ENCODE data around the gene NOL12. TPM values are rescaled to one million over a fixed set of nuclear protein-coding genes. Genes with fewer than 3 reads are reported as not detected.

Gene NOL12
- total RNA-seq: 20.2 and 25.5 TPM in 2 replicates

GRCh38 chr22:37686002-37686982 lies at the start of gene NOL12:
TSS of gene NOL12 (plus strand) at chr22:37686343. CDS start at chr22:37686393, 50 bp downstream.

DNA sequence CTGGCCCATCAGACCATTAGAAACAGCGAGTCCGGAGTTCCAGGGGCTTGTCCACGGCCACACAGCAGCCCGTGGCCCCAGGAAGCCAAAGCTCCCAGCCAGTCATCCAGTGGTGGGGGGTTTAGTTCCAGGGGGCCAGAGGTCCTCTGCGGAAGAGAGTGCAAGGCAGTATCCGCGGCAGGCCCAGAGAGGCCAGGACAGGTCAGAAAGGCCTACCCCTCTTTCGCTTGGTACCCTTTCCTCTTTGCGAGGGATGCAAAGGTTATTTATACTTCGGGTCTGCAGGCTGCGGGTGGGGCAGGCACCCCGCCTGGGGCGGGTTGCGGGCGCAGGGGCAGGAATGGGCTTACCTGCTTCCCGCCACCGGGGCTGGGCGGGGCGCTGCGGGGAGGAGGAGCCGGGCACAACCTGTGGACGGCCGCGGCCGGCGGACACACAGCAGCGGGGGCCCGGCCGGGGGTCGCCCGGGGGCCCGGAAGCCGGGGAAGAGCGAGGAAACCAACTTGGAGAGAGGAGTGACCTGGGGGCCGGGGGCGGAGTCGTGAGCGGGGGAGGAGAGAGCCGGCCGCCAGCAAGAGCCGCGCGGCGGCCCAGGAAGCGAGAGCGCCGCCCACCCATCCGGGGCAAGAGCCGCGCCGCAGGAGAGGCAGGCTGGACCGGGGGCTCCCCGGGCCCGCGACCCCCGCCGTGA lies 46.9 kb upstream of the NOL12 start, which contains the start of gene SH3BP1:
Gene SH3BP1 (plus strand): TSS at position 600 of the 691 bp plus-strand sequence. CDS start 119 bp downstream, outside the sequence.

DNA sequence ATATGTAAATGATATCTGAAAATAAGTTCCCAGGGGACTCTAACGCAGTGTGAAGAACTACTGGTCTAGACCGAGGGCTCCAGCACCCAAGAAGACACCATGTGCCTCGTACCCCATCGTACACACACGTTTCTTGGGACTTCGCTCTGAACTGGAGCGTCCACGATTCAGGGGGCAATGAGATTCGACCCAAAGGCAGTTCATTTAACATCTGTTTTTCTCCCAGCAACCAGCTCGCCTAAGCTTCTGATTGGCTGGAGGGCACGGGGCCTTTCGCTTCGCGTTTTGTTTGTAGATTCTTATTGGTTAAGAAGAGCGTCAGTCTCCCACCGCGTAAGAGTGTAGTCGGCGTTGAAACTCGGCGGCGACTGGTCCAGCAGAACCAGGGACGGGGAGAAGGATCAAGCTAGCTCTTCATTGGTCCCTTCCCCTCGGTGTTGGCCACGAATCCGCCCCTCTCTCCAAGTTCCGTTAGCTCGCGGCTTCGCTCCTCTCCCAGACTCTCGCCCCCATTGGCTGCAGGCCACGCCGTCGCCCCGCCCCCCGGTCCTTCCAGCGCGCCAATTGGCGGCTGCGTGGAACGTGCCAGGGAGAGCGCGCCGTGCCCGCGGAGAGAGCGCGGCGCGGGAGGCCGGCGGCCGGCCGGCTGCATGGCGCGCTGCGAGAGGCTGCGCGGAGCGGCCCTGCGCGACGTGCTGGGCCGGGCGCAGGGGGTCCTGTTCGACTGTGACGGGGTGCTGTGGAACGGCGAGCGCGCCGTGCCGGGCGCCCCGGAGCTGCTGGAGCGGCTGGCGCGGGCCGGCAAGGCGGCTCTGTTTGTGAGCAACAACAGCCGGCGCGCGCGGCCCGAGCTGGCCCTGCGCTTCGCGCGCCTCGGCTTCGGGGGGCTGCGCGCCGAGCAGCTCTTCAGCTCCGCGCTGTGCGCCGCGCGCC lies 27.7 kb upstream of the NOL12 start, which contains the start of gene PDXP:
Gene PDXP (plus strand): TSS at position 591 of the 933 bp plus-strand sequence. CDS start 60 bp downstream, at position 651.

DNA sequence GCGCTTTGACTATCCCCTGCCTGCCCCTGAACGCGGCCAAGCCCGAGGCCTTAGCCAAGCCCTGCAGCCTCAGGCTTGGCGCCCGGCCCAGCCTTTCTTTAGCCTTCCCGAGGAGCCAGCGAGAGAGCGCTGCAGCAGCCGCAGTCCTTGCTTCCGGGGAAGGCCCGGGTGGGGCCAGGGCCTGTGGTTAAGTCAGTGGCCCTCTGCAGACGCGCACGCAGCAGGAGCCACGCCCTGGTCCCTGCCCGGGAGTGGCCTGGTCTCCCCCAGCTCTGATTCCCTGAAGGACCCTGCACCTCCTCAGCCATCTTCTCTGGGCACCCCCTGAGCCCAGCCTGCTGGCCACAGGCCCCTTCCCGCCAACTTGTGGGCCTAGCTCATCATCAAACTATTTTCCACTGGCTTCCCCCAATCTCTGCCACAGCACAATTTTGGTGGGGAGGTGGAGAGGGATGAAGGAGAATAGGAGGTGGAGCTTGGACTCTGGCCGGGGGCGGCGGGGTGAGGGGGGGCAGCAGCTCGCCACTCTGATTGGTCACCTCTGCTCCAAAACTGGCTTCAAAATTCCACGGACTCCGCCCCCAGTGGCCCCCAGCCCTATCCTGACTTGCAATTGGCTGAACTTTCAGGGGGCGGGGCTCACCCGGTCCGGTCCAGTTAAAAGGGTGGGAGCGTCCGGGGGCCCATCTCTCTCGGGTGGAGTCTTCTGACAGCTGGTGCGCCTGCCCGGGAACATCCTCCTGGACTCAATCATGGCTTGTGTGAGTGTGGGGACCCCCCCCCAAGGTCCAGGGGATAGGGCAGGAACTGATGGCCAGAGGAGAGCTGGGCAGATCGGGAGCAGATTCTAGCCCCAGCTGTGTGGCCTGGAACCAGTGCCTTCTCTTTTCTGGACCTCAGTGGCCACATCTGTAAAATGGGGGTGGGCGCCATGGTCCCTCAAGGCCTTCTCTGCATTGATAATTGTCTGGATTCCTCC lies 10.9 kb upstream of the NOL12 start, which contains the start of gene LGALS1:
Gene LGALS1 (plus strand): TSS at position 686 of the 979 bp plus-strand sequence. CDS start 67 bp downstream, at position 753.

GRCh38 chr22:37696657-37697537 lies 10.8 kb downstream of the NOL12 start, which contains the start of gene TRIOBP:
TSS of gene TRIOBP (plus strand) at chr22:37697048. CDS start at chr22:37701366, 4,318 bp downstream.

Other genes with a start within 250 kb of the NOL12 start
- gene MFNG, start 200.0 kb upstream of the NOL12 start, total RNA-seq: not detected in 2 replicates
- 2.4 and 2.5 TPM in 2 replicates for gene CARD10, start 166.9 kb upstream of the NOL12 start, total RNA-seq
- gene CDC42EP1, start 125.9 kb upstream of the NOL12 start, total RNA-seq: 3.3 and 4.1 TPM in 2 replicates
- not detected in 2 replicates for gene LGALS2, start 106.3 kb upstream of the NOL12 start, total RNA-seq
- 34.5 and 34.8 TPM in 2 replicates for gene GGA1, start 77.5 kb upstream of the NOL12 start, total RNA-seq
- 7.3 and 16.1 TPM in 2 replicates for gene SH3BP1, start 46.7 kb upstream of the NOL12 start, total RNA-seq
- gene PDXP, start 27.6 kb upstream of the NOL12 start, total RNA-seq: 1.7 and 2.8 TPM in 2 replicates
- gene LGALS1, start 10.7 kb upstream of the NOL12 start, total RNA-seq: 17,095 and 18,883 TPM in 2 replicates
- 140 and 250 TPM in 2 replicates for gene TRIOBP, start 10.7 kb downstream of the NOL12 start, total RNA-seq
- 15.0 and 24.3 TPM in 2 replicates for gene GCAT, start 121.6 kb downstream of the NOL12 start, total RNA-seq
- gene GALR3, start 137.0 kb downstream of the NOL12 start, total RNA-seq: not detected in 2 replicates
- gene ANKRD54, start 158.0 kb downstream of the NOL12 start, total RNA-seq: 11.8 and 12.0 TPM in 2 replicates
- gene EIF3L, start 163.1 kb downstream of the NOL12 start, total RNA-seq: 256 and 364 TPM in 2 replicates
- 8.4 and 10.2 TPM in 2 replicates for gene MICALL1, start 220.0 kb downstream of the NOL12 start, total RNA-seq